HG02588 (cell line): ENCODE measurements around the gene LDLRAD4.

Source experiments
- ATAC-seq: cut with Tn5 transposase; IDR thresholded peaks from one replicate; pipeline ENCODE4 v1.9.1; 2021; ENCODE audit warnings: mild to moderate bottlenecking, moderate library complexity; ENCODE audit not compliant: unreplicated experiment

The LDLRAD4 gene

GRCh38 chr18:13577781-13578180 is 359.2 kb downstream of the LDLRAD4 start:
- no peak for ATAC-seq

- ATAC-seq = no peak
Measured at GRCh38 chr18:13578400-13578799, 359.8 kb downstream of the LDLRAD4 start.

GRCh38 chr18:13579874-13580273 is 361.3 kb downstream of the LDLRAD4 start:
- no peak for ATAC-seq

- ATAC-seq = no peak
Measured at GRCh38 chr18:13580351-13580750, 361.8 kb downstream of the LDLRAD4 start.

- no peak for ATAC-seq
Measured at GRCh38 chr18:13580991-13581390, 362.4 kb downstream of the LDLRAD4 start.

- no peak for ATAC-seq
Measured at GRCh38 chr18:13581496-13582177, 363.1 kb downstream of the LDLRAD4 start.

- no peak for ATAC-seq
Measured at GRCh38 chr18:13582178-13582670, 363.7 kb downstream of the LDLRAD4 start.

GRCh38 chr18:13583576-13584550 is 365.3 kb downstream of the LDLRAD4 start:
- no peak for ATAC-seq

- no peak for ATAC-seq
Measured at GRCh38 chr18:13584825-13585224, 366.3 kb downstream of the LDLRAD4 start.

GRCh38 chr18:13585379-13586153 is 367.0 kb downstream of the LDLRAD4 start:
- no peak for ATAC-seq

- ATAC-seq = no peak
Measured at GRCh38 chr18:13587001-13587400, 368.4 kb downstream of the LDLRAD4 start.

GRCh38 chr18:13587477-13587876 is 368.9 kb downstream of the LDLRAD4 start:
- no peak for ATAC-seq

- no peak for ATAC-seq
Measured at GRCh38 chr18:13587937-13588336, 369.4 kb downstream of the LDLRAD4 start.

- ATAC-seq = no peak
Measured at GRCh38 chr18:13589316-13589715, 370.8 kb downstream of the LDLRAD4 start.

GRCh38 chr18:13589943-13590342 is 371.4 kb downstream of the LDLRAD4 start:
- ATAC-seq = no peak

GRCh38 chr18:13592246-13592645 is 373.7 kb downstream of the LDLRAD4 start:
- no peak for ATAC-seq

GRCh38 chr18:13594551-13594950 is 376.0 kb downstream of the LDLRAD4 start:
- no peak for ATAC-seq

GRCh38 chr18:13597068-13597467 is 378.5 kb downstream of the LDLRAD4 start:
- ATAC-seq = no peak

- ATAC-seq = no peak
Measured at GRCh38 chr18:13598591-13598990, 380.0 kb downstream of the LDLRAD4 start.

- ATAC-seq = no peak
Measured at GRCh38 chr18:13599031-13599430, 380.5 kb downstream of the LDLRAD4 start.
